Measurements from ENCODE around the gene USP6NL. TPM values are rescaled to one million over a fixed set of nuclear protein-coding genes. Genes with fewer than 3 reads are reported as not detected.

The USP6NL gene
- total and polyA plus RNA-seq, 2 of the 8 experiments (the other 6 are each of a cell fraction or from before 2014, with no cell fraction given): 10.9 to 28.8 TPM

DNA sequence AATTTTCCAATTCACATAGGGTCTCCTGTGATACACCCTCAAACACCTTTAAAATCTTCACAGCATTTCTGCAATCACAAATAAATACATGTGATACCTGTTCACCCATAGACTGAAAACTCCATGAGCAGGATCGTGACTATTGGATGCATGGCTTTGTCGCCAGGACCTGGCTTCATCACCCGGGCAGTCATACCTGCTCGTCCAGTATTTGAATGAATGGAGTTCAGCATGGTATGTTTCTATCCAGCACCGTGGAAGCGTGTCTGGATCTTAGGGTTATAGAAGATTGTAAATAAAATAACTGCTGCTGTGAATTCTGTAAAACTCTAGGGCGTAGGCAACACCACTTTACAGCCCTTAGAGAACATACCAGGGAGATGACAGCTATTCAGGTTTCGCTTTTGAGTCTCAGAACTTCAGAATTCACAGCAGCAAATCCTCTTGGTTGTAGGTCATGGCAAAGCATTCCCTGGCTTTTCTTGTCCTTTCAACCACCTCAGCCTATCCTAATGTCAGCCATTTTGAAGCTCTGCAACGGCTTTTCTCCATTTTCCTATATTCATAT, 47.4 kb upstream of the USP6NL start:
- no peaks in the 10 kb centered on the region for H3K79me1 ChIP-seq (ENCODE audit: low read depth, low read length)
- H3K79me2 ChIP-seq (ENCODE audit: control insufficient read depth in 1 of 2, insufficient read depth in 2 of 2, low read length in 2 of 2): no peaks in the 10 kb centered on the region
- no peaks in the 10 kb centered on the region for H3K9me3 ChIP-seq (ENCODE audit: insufficient read depth in 2 of 2, low read depth in 1 of 2, low read length in 1 of 2)
- no peaks in the 10 kb centered on the region for H3K23me2 ChIP-seq (ENCODE audit: low read depth, low read length)
- no peak overlapping the region for H4K8ac ChIP-seq (ENCODE audit: extremely low read depth, insufficient read depth, low read length)
- H3K27me3 ChIP-seq (replicated peaks in 1 of 4; ENCODE audit: control insufficient read depth in 3 of 4, extremely low read depth in 1 of 4, insufficient read depth in 3 of 4, low read length in 3 of 4): no peaks in the 10 kb centered on the region
- no peak overlapping the region for H2AK5ac ChIP-seq (ENCODE audit: low read depth, low read length)
- WGBS, 2 experiments (ENCODE audit: extremely low coverage in 1 of 2, insufficient coverage in 1 of 2, insufficient read length in 1 of 2, insufficient replicate concordance in 2 of 2, low coverage in 1 of 2, low lambda C conversion rate in 2 of 2, missing lambda C conversion rate in 1 of 2): 86% methylated on average over 9 of the region's 9 CpGs; no CpG with 5 or more reads in 1 of the 2 experiments
- no peaks in the 10 kb centered on the region for H3K4me1 ChIP-seq (replicated peaks in 1 of 4; ENCODE audit: control insufficient read depth in 3 of 4, insufficient read depth in 4 of 4, low read length in 3 of 4)
- ChIA-PET CTCF (ENCODE audit: partially characterized antibody) (interaction anchor here (0.7 to 0.8 kb wide), 2 partner anchors 18 to 165 kb away, joined by 3 read pairs; no protein-coding TSS in a partner anchor), POLR2A (ENCODE audit: partially characterized antibody) (interaction anchor here (0.6 kb wide), 1 partner anchor 32 kb away, joined by 3 read pairs; no protein-coding TSS in a partner anchor)
- no peak overlapping the region for H3K4me3 ChIP-seq (ENCODE audit: extremely low read depth in 1 of 4, insufficient read depth in 2 of 4, low read depth in 3 of 4, low read length in 4 of 4)
- H2BK15ac ChIP-seq (ENCODE audit: low read length): no peak overlapping the region
- H2BK12ac ChIP-seq (ENCODE audit: low read depth, low read length): no peak overlapping the region
- H3K14ac ChIP-seq (ENCODE audit: insufficient read length): no peak overlapping the region
- no peak overlapping the region for H3K9ac ChIP-seq (replicated peaks in 1 of 4; ENCODE audit: extremely low read depth in 1 of 4, low read depth in 3 of 4, low read length in 3 of 4)
- no peaks in the 10 kb centered on the region for H3K36me3 ChIP-seq (ENCODE audit: control insufficient read depth in 2 of 4, insufficient read depth in 4 of 4, low read length in 3 of 4)
- no peak overlapping the region for H4K91ac ChIP-seq (replicated peaks; ENCODE audit: insufficient read length, low read length)
- H4K20me1 ChIP-seq (replicated peaks in 1 of 2; ENCODE audit: control insufficient read depth in 1 of 2, insufficient read depth in 2 of 2, low read length in 2 of 2): no peaks in the 10 kb centered on the region
- H3K23ac ChIP-seq (ENCODE audit: insufficient read length): no peak overlapping the region
- no peak overlapping the region for H4K5ac ChIP-seq (ENCODE audit: insufficient read length, low read depth, low read length)
- no peak for FAIRE-seq
- H3K18ac ChIP-seq (ENCODE audit: extremely low read depth, low read length): no peak overlapping the region
- no peak overlapping the region for H3K4me2 ChIP-seq (ENCODE audit: insufficient read depth in 1 of 2, low read depth in 2 of 2, low read length in 2 of 2)
- H2AFZ ChIP-seq (ENCODE audit: low read length): no peak overlapping the region
- no peak overlapping the region for H2BK5ac ChIP-seq (ENCODE audit: low read depth, low read length)
- H3K27ac ChIP-seq (ENCODE audit: low read depth, low read length): no peak overlapping the region
- H3K4ac ChIP-seq (replicated peaks; ENCODE audit: insufficient read length, low read depth, low read length): no peak overlapping the region
- no peak overlapping the region for H3K56ac ChIP-seq (replicated peaks; ENCODE audit: insufficient read length, low read depth, low read length)
- no peak for DNase-seq (ENCODE audit: low read depth in 1 of 2, low spot score in 2 of 2)
- no peak overlapping the region for H2BK120ac ChIP-seq (replicated peaks; ENCODE audit: low read depth, low read length)
- no peak overlapping the region for H2BK20ac ChIP-seq (ENCODE audit: low read length)
- no peak for TF ChIP-seq SP4 (IDR thresholded peaks at IDR 0.05; ENCODE audit: low read length)
- no peak for TF ChIP-seq GABPA (IDR thresholded peaks at IDR 0.05; ENCODE audit: borderline replicate concordance, insufficient read depth, low read length)
- no peak for TF ChIP-seq TEAD4 (IDR thresholded peaks at IDR 0.05; ENCODE audit: low read depth, low read length)
- TF ChIP-seq, protein P1, sequence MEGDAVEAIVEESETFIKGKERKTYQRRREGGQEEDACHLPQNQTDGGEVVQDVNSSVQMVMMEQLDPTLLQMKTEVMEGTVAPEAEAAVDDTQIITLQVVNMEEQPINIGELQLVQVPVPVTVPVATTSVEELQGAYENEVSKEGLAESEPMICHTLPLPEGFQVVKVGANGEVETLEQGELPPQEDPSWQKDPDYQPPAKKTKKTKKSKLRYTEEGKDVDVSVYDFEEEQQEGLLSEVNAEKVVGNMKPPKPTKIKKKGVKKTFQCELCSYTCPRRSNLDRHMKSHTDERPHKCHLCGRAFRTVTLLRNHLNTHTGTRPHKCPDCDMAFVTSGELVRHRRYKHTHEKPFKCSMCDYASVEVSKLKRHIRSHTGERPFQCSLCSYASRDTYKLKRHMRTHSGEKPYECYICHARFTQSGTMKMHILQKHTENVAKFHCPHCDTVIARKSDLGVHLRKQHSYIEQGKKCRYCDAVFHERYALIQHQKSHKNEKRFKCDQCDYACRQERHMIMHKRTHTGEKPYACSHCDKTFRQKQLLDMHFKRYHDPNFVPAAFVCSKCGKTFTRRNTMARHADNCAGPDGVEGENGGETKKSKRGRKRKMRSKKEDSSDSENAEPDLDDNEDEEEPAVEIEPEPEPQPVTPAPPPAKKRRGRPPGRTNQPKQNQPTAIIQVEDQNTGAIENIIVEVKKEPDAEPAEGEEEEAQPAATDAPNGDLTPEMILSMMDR (IDR thresholded peaks at IDR 0.05; ENCODE audit: control extremely low read depth in 1 of 3, insufficient read depth in 1 of 3, low read depth in 1 of 3, low read length in 3 of 3): no peak
- TF ChIP-seq TCF12 (IDR thresholded peaks at IDR 0.05; ENCODE audit: low read depth, low read length): no peak
- TF ChIP-seq RBBP5 (IDR thresholded peaks at IDR 0.05; ENCODE audit: borderline replicate concordance, low read depth, low read length): no peak
- no peak for TF ChIP-seq JUND (IDR thresholded peaks at IDR 0.05; ENCODE audit: low read length)
- TF ChIP-seq POLR2A (IDR thresholded peaks at IDR 0.05; ENCODE audit: control extremely low read depth in 1 of 2, low read depth in 2 of 2, low read length in 2 of 2): no peak
- TF ChIP-seq NRF1 (IDR thresholded peaks at IDR 0.05; ENCODE audit: low read depth, low read length): no peak
- TF ChIP-seq NANOG (IDR thresholded peaks at IDR 0.05; ENCODE audit: insufficient read depth, low read depth, low read length, poor library complexity, severe bottlenecking): no peak
- no peak for TF ChIP-seq YY1 (IDR thresholded peaks at IDR 0.05; ENCODE audit: low read depth, low read length)
- TF ChIP-seq CHD2 (IDR thresholded peaks at IDR 0.05; ENCODE audit: low read length): no peak
- no peak for TF ChIP-seq SP1 (IDR thresholded peaks at IDR 0.05; ENCODE audit: low read depth, low read length)
